Measurements from ENCODE around the gene GPR32.
"Not testable (repeated sequence)": the region's sequence is repeated elsewhere in the genome, so short reads cannot be mapped to it uniquely, and the experiment has no call there.

The GPR32 gene

GRCh38 chr19:50783848-50784152 is 13.5 kb downstream of the GPR32 start:
- not testable (repeated sequence) for DNase-seq (ENCODE audit: low read depth)

- DNase-seq (ENCODE audit: low read depth) = no peak
Measured at GRCh38 chr19:50784710-50785109, 14.4 kb downstream of the GPR32 start.

GRCh38 chr19:50785329-50785728 is 15.1 kb downstream of the GPR32 start:
- DNase-seq (ENCODE audit: low read depth) = no peak

GRCh38 chr19:50790396-50790795 is 20.1 kb downstream of the GPR32 start, which contains the start of gene ACP4:
Gene ACP4, plus strand, starts transcription at chr19:50790415. Its CDS starts 0 bp downstream, at chr19:50790415.
- no peak for DNase-seq (ENCODE audit: low read depth)

- no peak for DNase-seq (ENCODE audit: low read depth)
Measured at GRCh38 chr19:50790922-50791467, 20.7 kb downstream of the GPR32 start.

GRCh38 chr19:50791594-50792271 is 21.5 kb downstream of the GPR32 start:
- no peak for DNase-seq (ENCODE audit: low read depth)

GRCh38 chr19:50792272-50793250 is 22.3 kb downstream of the GPR32 start:
- DNase-seq (ENCODE audit: low read depth) = no peak

- no peak for DNase-seq (ENCODE audit: low read depth)
Measured at GRCh38 chr19:50793558-50794065, 23.3 kb downstream of the GPR32 start.

GRCh38 chr19:50794074-50794875 is 24.0 kb downstream of the GPR32 start:
- no peak for DNase-seq (ENCODE audit: low read depth)

- DNase-seq (ENCODE audit: low read depth) = no peak
Measured at GRCh38 chr19:50794876-50795663, 24.8 kb downstream of the GPR32 start.

GRCh38 chr19:50795664-50796073 is 25.4 kb downstream of the GPR32 start:
- no peak for DNase-seq (ENCODE audit: low read depth)

GRCh38 chr19:50796128-50796633 is 25.9 kb downstream of the GPR32 start:
- no peak for DNase-seq (ENCODE audit: low read depth)

GRCh38 chr19:50796634-50797428 is 26.6 kb downstream of the GPR32 start:
- no peak for DNase-seq (ENCODE audit: low read depth)

GRCh38 chr19:50797429-50797780 is 27.1 kb downstream of the GPR32 start:
- DNase-seq (ENCODE audit: low read depth) = no peak

- DNase-seq (ENCODE audit: low read depth) = no peak
Measured at GRCh38 chr19:50797781-50798658, 27.8 kb downstream of the GPR32 start.

GRCh38 chr19:50798659-50799546 is 28.6 kb downstream of the GPR32 start:
- no peak for DNase-seq (ENCODE audit: low read depth)

- no peak for DNase-seq (ENCODE audit: low read depth)
Measured at GRCh38 chr19:50799547-50799851, 29.2 kb downstream of the GPR32 start.

- no peak for DNase-seq (ENCODE audit: low read depth)
Measured at GRCh38 chr19:50801107-50801506, 30.8 kb downstream of the GPR32 start.

All from stimulated activated CD8-positive, alpha-beta memory T cell treated with anti-CD3 and anti-CD28 coated beads, Interleukin-15, amount 100 ng/mL, for 1 hour (primary cell).